GM23338 (cell line): ENCODE data around the gene SLC25A34. TPM values are rescaled to one million over a fixed set of nuclear protein-coding genes. Genes with fewer than 3 reads are reported as not detected.

Experiments used
- ATAC-seq: fragments of 200-7000 bp; cut with Tn5 transposase; 3 replicates; pipeline ENCODE4 v1.9.1; 2020
- DNase-seq: peaks from one replicate; pipeline ENCODE4 v3.0.0-alpha.2; 2015; ENCODE audit warnings: low spot score
- H2AFZ ChIP-seq: fragments of 200-600 bp; sonication (generic); 2 replicates; pipeline ENCODE4 v1.8.0; 2016; ENCODE audit warnings: antibody characterized with exemption, mild to moderate bottlenecking, moderate library complexity
- H3F3A ChIP-seq: fragments of 200-600 bp; sonication (generic); replicated peaks from 2 replicates; pipeline ENCODE4 v1.8.0; 2017; ENCODE audit warnings: antibody characterized with exemption, mixed run types, low read depth
- H3K27ac ChIP-seq: fragments of 200-600 bp; sonication (generic); 2 replicates; pipeline ENCODE4 v1.6.1; 2016; ENCODE audit warnings: low read depth
- H3K27me3 ChIP-seq: fragments of 200-600 bp; sonication (generic); 2 replicates; pipeline ENCODE4 v1.8.0; 2016; ENCODE audit warnings: mild to moderate bottlenecking, mixed run types, moderate library complexity; ENCODE audit not compliant: insufficient read depth
- H3K36me3 ChIP-seq: fragments of 200-600 bp; sonication (generic); 2 replicates; pipeline ENCODE4 v1.8.0; 2016; ENCODE audit warnings: mild to moderate bottlenecking; ENCODE audit not compliant: insufficient read depth
- H3K4me1 ChIP-seq: fragments of 200-600 bp; sonication (generic); 2 replicates; pipeline ENCODE4 v1.8.0; 2016; ENCODE audit warnings: mild to moderate bottlenecking, moderate library complexity; ENCODE audit not compliant: insufficient read depth
- H3K4me2 ChIP-seq: fragments of 200-600 bp; sonication (generic); 2 replicates; pipeline ENCODE4 v1.7.1; 2017; ENCODE audit warnings: mixed run types
- H3K4me3 ChIP-seq: fragments of 200-600 bp; sonication (generic); 2 replicates; pipeline ENCODE4 v1.6.1; 2016; ENCODE audit warnings: mixed run types
- H3K79me2 ChIP-seq: fragments of 200-600 bp; sonication (generic); replicated peaks from 2 replicates; pipeline ENCODE4 v1.8.0; 2017; ENCODE audit warnings: mild to moderate bottlenecking; ENCODE audit not compliant: insufficient read depth
- H3K9me2 ChIP-seq: fragments of 200-600 bp; sonication (generic); 2 replicates; pipeline ENCODE4 v1.8.0; 2017; ENCODE audit not compliant: insufficient read depth
- H4K20me1 ChIP-seq: fragments of 200-600 bp; sonication (generic); replicated peaks from 2 replicates; pipeline ENCODE4 v1.8.0; 2017; ENCODE audit warnings: mild to moderate bottlenecking; ENCODE audit not compliant: insufficient read depth
- H3K27ac Mint-ChIP-seq: 2 replicates; pipeline ENCODE4 v1.8.0; 2020; ENCODE audit warnings: inconsistent platforms, mild to moderate bottlenecking, moderate library complexity, mixed read lengths
- H3K27me3 Mint-ChIP-seq: 3 replicates; pipeline ENCODE4 v1.8.0; 2022; ENCODE audit warnings: low read depth, mild to moderate bottlenecking, moderate library complexity, mixed read lengths, inconsistent platforms; ENCODE audit not compliant: insufficient read depth, poor library complexity
- H3K36me3 Mint-ChIP-seq: 3 replicates; pipeline ENCODE4 v1.8.0; 2021; ENCODE audit warnings: low read depth, mild to moderate bottlenecking, inconsistent platforms, moderate library complexity, mixed read lengths
- H3K4me1 Mint-ChIP-seq: 3 replicates; pipeline ENCODE4 v1.8.0; 2020; ENCODE audit warnings: mild to moderate bottlenecking, inconsistent platforms, mixed read lengths
- H3K4me3 Mint-ChIP-seq: 3 replicates; pipeline ENCODE4 v1.8.0; 2021; ENCODE audit warnings: moderate library complexity, mild to moderate bottlenecking, inconsistent platforms, mixed read lengths
- H3K9me3 Mint-ChIP-seq: 3 replicates; pipeline ENCODE4 v1.8.0; 2020; ENCODE audit warnings: moderate library complexity, mild to moderate bottlenecking, inconsistent platforms, mixed read lengths
- CREB1 ChIP-seq: fragments of 250-450 bp; sonication (Bioruptor Pico); IDR thresholded peaks from 2 replicates; pipeline ENCODE4 v1.5.0; 2020; ENCODE audit warnings: low read depth, mild to moderate bottlenecking, moderate library complexity
- CTCF ChIP-seq, 2 experiments: fragments of 200-600 bp in 1 of 2; sonication (generic) in 1 of 2; conservative IDR thresholded peaks; 2 replicates each; pipeline versions ENCODE4 v1.5.1 to v1.6.1; 2016 to 2017; ENCODE audit warnings: antibody characterized with exemption in 2 of 2, low read depth in 2 of 2, mild to moderate bottlenecking in 2 of 2, moderate library complexity in 1 of 2
- EZH2 ChIP-seq: fragments of 200-600 bp; sonication (generic); IDR thresholded peaks from one replicate; pipeline ENCODE4 v1.8.0; 2017; ENCODE audit warnings: antibody characterized with exemption, mild to moderate bottlenecking, low read depth; ENCODE audit not compliant: unreplicated experiment
- EZH2phosphoT487 ChIP-seq: fragments of 200-600 bp; sonication (generic); IDR thresholded peaks from one replicate; pipeline ENCODE4 v1.8.1; 2018; ENCODE audit warnings: antibody characterized with exemption; ENCODE audit not compliant: unreplicated experiment
- JUNB ChIP-seq: IDR thresholded peaks from one replicate; pipeline ENCODE4 v1.6.1; 2016; ENCODE audit warnings: antibody characterized with exemption; ENCODE audit not compliant: unreplicated experiment
- NANOG ChIP-seq: IDR thresholded peaks from 2 replicates; pipeline ENCODE4 v1.6.1; 2016; ENCODE audit warnings: antibody characterized with exemption, borderline replicate concordance
- POLR2AphosphoS5 ChIP-seq: IDR thresholded peaks from 2 replicates; pipeline ENCODE4 v1.6.1; 2016; ENCODE audit warnings: antibody characterized with exemption, low read depth
- REST ChIP-seq: IDR thresholded peaks from one replicate; pipeline ENCODE4 v1.6.1; 2018; ENCODE audit warnings: antibody characterized with exemption; ENCODE audit not compliant: unreplicated experiment
- STAT1 ChIP-seq: IDR thresholded peaks from one replicate; pipeline ENCODE4 v1.6.1; 2016; ENCODE audit warnings: antibody characterized with exemption; ENCODE audit not compliant: unreplicated experiment
- ZNF114 ChIP-seq: fragments of 250-450 bp; sonication (Bioruptor Pico); IDR thresholded peaks from 2 replicates; pipeline ENCODE4 v1.5.0; 2020; ENCODE audit warnings: mild to moderate bottlenecking, moderate library complexity
- ZNF331 ChIP-seq: fragments of 250-450 bp; sonication (Bioruptor Pico); IDR thresholded peaks from 2 replicates; pipeline ENCODE4 v1.5.0; 2020; ENCODE audit warnings: low read depth, mild to moderate bottlenecking, moderate library complexity
- ZNF462 ChIP-seq: fragments of 250-450 bp; sonication (Bioruptor Pico); IDR thresholded peaks from 2 replicates; pipeline ENCODE4 v1.5.0; 2020; ENCODE audit warnings: mild to moderate bottlenecking, moderate library complexity
- polyA plus RNA-seq: library from polyadenylated mRNA; unstranded; fragments of >200 nt; fragmentation: Nextera tagmentation; extraction: Ambion mirVana; gene quantifications from 2 replicates; pipeline ENCODE4 v1.2.1, GENCODE V29; 2016
- total RNA-seq: library from RNA; depleted of rRNA; stranded (reverse); fragments of >200 nt; shearing (Covaris generic); gene quantifications from 2 replicates; pipeline ENCODE4 v1.2.3, GENCODE V29; 2014

Gene SLC25A34
- total and polyA plus RNA-seq, 2 experiments from 2014 or later = 0.11 to 3.5 TPM

- Histone ChIP-seq H3K27me3 (no peaks in the 10 kb centered on the region), H3K4me1 (peaks cover 6% of the 10 kb centered on the region; the same call in 1 of the 2 replicates), H3K4me2 (no peak overlapping the region), H3K27ac (no peak overlapping the region), H3K9me2 (no peaks in the 10 kb centered on the region), H3K4me3 (no peak overlapping the region), H3K36me3 (no peaks in the 10 kb centered on the region), H2AFZ (no peak overlapping the region), H3F3A (peaks cover 8% of the 10 kb centered on the region), H3K79me2 (no peaks in the 10 kb centered on the region), H4K20me1 (no peaks in the 10 kb centered on the region)
- Mint-ChIP-seq H3K36me3 (no peaks in the 10 kb centered on the region), H3K4me3 (no peak overlapping the region), H3K27ac (no peak overlapping the region), H3K9me3 (no peaks in the 10 kb centered on the region), H3K4me1 (peaks cover 11% of the 10 kb centered on the region), H3K27me3 (peaks cover 10% of the 10 kb centered on the region)
- no peak for TF ChIP-seq ZNF114 (CRISPR knock-in tag)
- no peak for TF ChIP-seq EZH2
- no peak for TF ChIP-seq STAT1
- no peak for TF ChIP-seq ZNF331 (CRISPR knock-in tag)
- TF ChIP-seq CREB1 (CRISPR knock-in tag) = no peak
- TF ChIP-seq REST = no peak
- ATAC-seq (no peak), DNase-seq (no peak)
Measured at GRCh38 chr1:15750924-15751323, 14.9 kb downstream of the SLC25A34 start.

- no peak overlapping the region for H3K4me3 Mint-ChIP-seq
- H3K9me3 Mint-ChIP-seq = no peaks in the 10 kb centered on the region
- DNase-seq = no peak
- no peak overlapping the region for H3K4me2 ChIP-seq
- H3K4me1 Mint-ChIP-seq = peaks cover 19% of the 10 kb centered on the region
- no peak overlapping the region for H3K4me3 ChIP-seq
- no peaks in the 10 kb centered on the region for H4K20me1 ChIP-seq
- ATAC-seq = no peak
- H3K27ac ChIP-seq = no peak overlapping the region
- no peaks in the 10 kb centered on the region for H3K27me3 ChIP-seq
- H3K4me1 ChIP-seq = peaks cover 13% of the 10 kb centered on the region
- H3K27me3 Mint-ChIP-seq = peaks cover 13% of the 10 kb centered on the region
- no peaks in the 10 kb centered on the region for H3K36me3 ChIP-seq
- H3K36me3 Mint-ChIP-seq = no peaks in the 10 kb centered on the region
- peaks cover 15% of the 10 kb centered on the region for H3F3A ChIP-seq
- no peaks in the 10 kb centered on the region for H3K79me2 ChIP-seq
- H3K27ac Mint-ChIP-seq = no peak overlapping the region
- no peak overlapping the region for H2AFZ ChIP-seq
- no peaks in the 10 kb centered on the region for H3K9me2 ChIP-seq
- TF ChIP-seq CREB1 (CRISPR knock-in tag) (no peak), ZNF331 (CRISPR knock-in tag) (no peak), EZH2phosphoT487 (no peak), ZNF462 (CRISPR knock-in tag) (no peak), POLR2AphosphoS5 (no peak), JUNB (no peak), NANOG (no peak), CTCF (conservative IDR thresholded peaks at IDR 0.05; ENCODE audit: low read depth in 2 of 2) (no peak)
Measured at GRCh38 chr1:15751717-15752116, 15.7 kb downstream of the SLC25A34 start.
